ENCODE data around the gene SV2A. TPM values are rescaled to one million over a fixed set of nuclear protein-coding genes. Genes with fewer than 3 reads are reported as not detected.
"Not testable (repeated sequence)": the region's sequence is repeated elsewhere in the genome, so short reads cannot be mapped to it uniquely, and the experiment has no call there.

The SV2A gene
- polyA plus RNA-seq, 4 donors, result 6.7 to 8.8 (median 8.1) TPM

GRCh38 chr1:149887456-149888246 lies 30.0 kb downstream of the SV2A start:
- DNase-seq (ENCODE audit: low read depth in 4 of 4, low spot score in 3 of 4), result peak; percentile 81 to 97 (median 94)

GRCh38 chr1:149887196-149887455 lies 30.5 kb downstream of the SV2A start:
- DNase-seq (ENCODE audit: low read depth in 4 of 4, low spot score in 3 of 4), result not testable (repeated sequence)

GRCh38 chr1:149886396-149887195 lies 31.0 kb downstream of the SV2A start:
- DNase-seq (ENCODE audit: low read depth in 4 of 4, low spot score in 3 of 4), result peak; percentile 98 to 99 (median 98)

- DNase-seq (ENCODE audit: low read depth in 4 of 4, low spot score in 3 of 4), result not testable (repeated sequence)
These were observed 31.6 kb downstream of the SV2A start for GRCh38 chr1:149886121-149886395.

- DNase-seq (ENCODE audit: low read depth in 4 of 4, low spot score in 3 of 4), result peak; percentile 74 to 78 (median 76)
These were observed 32.1 kb downstream of the SV2A start for GRCh38 chr1:149885339-149886120.

GRCh38 chr1:149884433-149885338 lies 33.0 kb downstream of the SV2A start:
- DNase-seq (ENCODE audit: low read depth in 4 of 4, low spot score in 3 of 4), result peak in 1 of 4 donors; percentile 33

GRCh38 chr1:149883598-149884247 lies 33.9 kb downstream of the SV2A start:
- DNase-seq (ENCODE audit: low read depth in 4 of 4, low spot score in 3 of 4), result no peak

GRCh38 chr1:149881876-149882275 lies 35.8 kb downstream of the SV2A start:
- no peak for DNase-seq (ENCODE audit: low read depth in 4 of 4, low spot score in 3 of 4)

GRCh38 chr1:149879556-149879955 lies 38.1 kb downstream of the SV2A start:
- DNase-seq (ENCODE audit: low read depth in 4 of 4, low spot score in 3 of 4), result no peak

- no peak for DNase-seq (ENCODE audit: low read depth in 4 of 4, low spot score in 3 of 4)
These were observed 40.3 kb downstream of the SV2A start for GRCh38 chr1:149877211-149877946.

GRCh38 chr1:149873060-149873459 lies 44.6 kb downstream of the SV2A start:
- DNase-seq (ENCODE audit: low read depth in 4 of 4, low spot score in 3 of 4), result not testable (repeated sequence)

GRCh38 chr1:149866887-149867286 lies 50.8 kb downstream of the SV2A start:
- DNase-seq (ENCODE audit: low read depth in 4 of 4, low spot score in 3 of 4), result not testable (repeated sequence)

GRCh38 chr1:149861497-149862054 lies 56.1 kb downstream of the SV2A start:
- not testable (repeated sequence) for DNase-seq (ENCODE audit: low read depth in 4 of 4, low spot score in 3 of 4)

GRCh38 chr1:149860684-149861496 lies 56.8 kb downstream of the SV2A start:
- not testable (repeated sequence) for DNase-seq (ENCODE audit: low read depth in 4 of 4, low spot score in 3 of 4)

GRCh38 chr1:149860271-149860670 lies 57.4 kb downstream of the SV2A start:
- not testable (repeated sequence) for DNase-seq (ENCODE audit: low read depth in 4 of 4, low spot score in 3 of 4)

Measured in right renal pelvis (tissue), 4 donors.